ENCODE data around the gene ANK2.

ANK2 gene

DNA sequence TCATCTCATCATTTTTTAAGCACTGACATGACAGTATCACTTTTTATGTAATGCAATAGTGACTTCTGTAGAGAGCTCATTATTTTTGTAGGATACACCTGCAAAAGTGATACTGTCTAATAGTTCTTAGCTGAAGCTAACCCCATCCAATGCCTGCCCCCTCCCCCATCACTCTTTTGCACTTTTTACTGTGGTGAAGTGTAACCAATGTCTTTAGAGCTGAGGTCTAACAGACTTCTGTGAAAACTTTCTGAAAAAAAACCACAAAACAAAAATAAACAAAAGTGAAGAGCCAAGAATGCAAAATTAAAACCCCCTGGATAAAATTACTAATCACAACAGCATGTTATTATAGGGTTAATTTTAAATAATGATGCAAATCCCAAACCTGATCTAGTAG lies 301.1 kb downstream of the ANK2 start:
- Histone ChIP-seq H3K79me2 (ENCODE audit: insufficient read depth, low read length) (no peaks in the 10 kb centered on the region), H2AFZ (ENCODE audit: low read length) (no peak overlapping the region), H3K4me3 (ENCODE audit: low read length, poor library complexity, severe bottlenecking) (peak overlapping the region; percentile 68), H3K9ac (ENCODE audit: low read depth, low read length, poor library complexity, severe bottlenecking) (peak overlapping the region; percentile 42), H3K9me2 (replicated peaks; ENCODE audit: low read depth, low read length) (no peaks in the 10 kb centered on the region), H3K9me3 (ENCODE audit: insufficient read depth, low read depth, low read length) (no peaks in the 10 kb centered on the region), H3K27me3 (ENCODE audit: insufficient read depth, low read length, poor library complexity, severe bottlenecking) (no peaks in the 10 kb centered on the region), H3K4me1 (ENCODE audit: insufficient read depth, low read length, poor library complexity, severe bottlenecking) (peaks cover 75% of the 10 kb centered on the region), H3F3A (ENCODE audit: low read depth) (peaks cover 6% of the 10 kb centered on the region; the same call in 1 of the 2 replicates), H4K20me1 (ENCODE audit: insufficient read depth, low read length, poor library complexity, severe bottlenecking) (no peaks in the 10 kb centered on the region), H3K36me3 (ENCODE audit: insufficient read depth, low read length) (no peaks in the 10 kb centered on the region), H3K4me2 (ENCODE audit: low read depth, low read length, poor library complexity, severe bottlenecking) (peak overlapping the region; percentile 80)
- TF ChIP-seq EZH2phosphoT487 (IDR thresholded peaks at IDR 0.05; ENCODE audit: borderline replicate concordance): no peak
- TF ChIP-seq, protein P1, sequence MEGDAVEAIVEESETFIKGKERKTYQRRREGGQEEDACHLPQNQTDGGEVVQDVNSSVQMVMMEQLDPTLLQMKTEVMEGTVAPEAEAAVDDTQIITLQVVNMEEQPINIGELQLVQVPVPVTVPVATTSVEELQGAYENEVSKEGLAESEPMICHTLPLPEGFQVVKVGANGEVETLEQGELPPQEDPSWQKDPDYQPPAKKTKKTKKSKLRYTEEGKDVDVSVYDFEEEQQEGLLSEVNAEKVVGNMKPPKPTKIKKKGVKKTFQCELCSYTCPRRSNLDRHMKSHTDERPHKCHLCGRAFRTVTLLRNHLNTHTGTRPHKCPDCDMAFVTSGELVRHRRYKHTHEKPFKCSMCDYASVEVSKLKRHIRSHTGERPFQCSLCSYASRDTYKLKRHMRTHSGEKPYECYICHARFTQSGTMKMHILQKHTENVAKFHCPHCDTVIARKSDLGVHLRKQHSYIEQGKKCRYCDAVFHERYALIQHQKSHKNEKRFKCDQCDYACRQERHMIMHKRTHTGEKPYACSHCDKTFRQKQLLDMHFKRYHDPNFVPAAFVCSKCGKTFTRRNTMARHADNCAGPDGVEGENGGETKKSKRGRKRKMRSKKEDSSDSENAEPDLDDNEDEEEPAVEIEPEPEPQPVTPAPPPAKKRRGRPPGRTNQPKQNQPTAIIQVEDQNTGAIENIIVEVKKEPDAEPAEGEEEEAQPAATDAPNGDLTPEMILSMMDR (conservative IDR thresholded peaks at IDR 0.05; ENCODE audit: low read length): no peak

DNA sequence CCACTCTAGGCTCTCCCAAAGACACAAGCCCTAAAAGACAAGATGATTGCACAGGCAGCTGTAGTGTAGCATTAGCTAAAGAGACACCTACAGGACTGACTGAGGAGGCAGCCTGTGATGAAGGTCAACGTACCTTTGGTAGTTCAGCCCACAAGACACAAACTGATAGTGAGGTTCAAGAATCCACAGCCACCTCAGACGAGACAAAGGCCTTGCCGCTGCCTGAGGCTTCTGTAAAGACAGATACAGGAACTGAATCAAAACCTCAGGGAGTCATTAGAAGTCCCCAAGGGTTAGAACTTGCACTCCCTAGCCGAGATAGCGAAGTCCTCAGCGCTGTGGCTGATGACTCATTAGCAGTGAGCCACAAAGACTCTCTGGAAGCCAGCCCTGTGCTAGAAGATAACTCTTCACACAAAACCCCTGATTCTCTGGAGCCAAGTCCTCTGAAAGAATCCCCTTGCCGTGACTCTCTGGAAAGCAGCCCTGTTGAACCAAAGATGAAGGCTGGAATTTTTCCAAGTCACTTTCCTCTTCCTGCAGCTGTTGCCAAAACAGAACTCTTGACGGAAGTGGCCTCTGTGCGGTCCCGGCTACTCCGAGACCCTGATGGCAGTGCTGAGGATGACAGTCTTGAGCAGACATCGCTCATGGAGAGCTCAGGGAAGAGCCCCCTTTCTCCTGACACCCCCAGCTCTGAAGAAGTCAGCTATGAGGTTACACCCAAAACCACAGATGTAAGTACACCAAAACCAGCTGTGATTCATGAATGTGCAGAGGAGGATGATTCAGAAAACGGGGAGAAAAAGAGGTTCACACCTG lies 306.3 kb downstream of the ANK2 start:
- Histone ChIP-seq H3K9me3 (ENCODE audit: insufficient read depth, low read depth, low read length) (peaks cover 9% of the 10 kb centered on the region), H3K9ac (ENCODE audit: low read depth, low read length, poor library complexity, severe bottlenecking) (peak overlapping the region; percentile 51), H3K4me3 (ENCODE audit: low read length, poor library complexity, severe bottlenecking) (peak overlapping the region; percentile 55), H3K79me2 (ENCODE audit: insufficient read depth, low read length) (no peaks in the 10 kb centered on the region), H3K9me2 (replicated peaks; ENCODE audit: low read depth, low read length) (no peaks in the 10 kb centered on the region), H3K36me3 (ENCODE audit: insufficient read depth, low read length) (no peaks in the 10 kb centered on the region), H2AFZ (ENCODE audit: low read length) (no peak overlapping the region), H4K20me1 (ENCODE audit: insufficient read depth, low read length, poor library complexity, severe bottlenecking) (no peaks in the 10 kb centered on the region), H3K27me3 (ENCODE audit: insufficient read depth, low read length, poor library complexity, severe bottlenecking) (no peaks in the 10 kb centered on the region), H3F3A (ENCODE audit: low read depth) (peaks cover 16% of the 10 kb centered on the region), H3K4me2 (ENCODE audit: low read depth, low read length, poor library complexity, severe bottlenecking) (peak overlapping the region; percentile 68), H3K4me1 (ENCODE audit: insufficient read depth, low read length, poor library complexity, severe bottlenecking) (peaks cover 56% of the 10 kb centered on the region)
- TF ChIP-seq, protein P1 (conservative IDR thresholded peaks at IDR 0.05; ENCODE audit: low read length): peak; percentile 65
- TF ChIP-seq EZH2phosphoT487 (IDR thresholded peaks at IDR 0.05; ENCODE audit: borderline replicate concordance): peak; percentile 93

DNA sequence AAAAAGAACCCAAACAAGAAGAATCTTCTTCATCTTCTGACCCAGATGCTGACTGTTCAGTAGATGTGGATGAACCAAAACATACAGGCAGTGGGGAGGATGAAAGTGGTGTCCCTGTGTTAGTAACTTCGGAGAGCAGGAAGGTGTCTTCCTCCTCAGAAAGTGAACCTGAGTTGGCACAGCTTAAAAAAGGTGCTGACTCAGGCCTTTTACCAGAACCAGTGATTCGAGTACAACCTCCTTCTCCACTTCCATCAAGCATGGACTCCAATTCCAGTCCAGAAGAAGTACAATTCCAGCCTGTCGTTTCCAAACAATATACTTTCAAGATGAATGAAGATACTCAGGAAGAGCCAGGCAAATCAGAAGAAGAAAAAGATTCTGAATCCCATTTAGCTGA lies 307.0 kb downstream of the ANK2 start:
- Histone ChIP-seq H3K4me2 (ENCODE audit: low read depth, low read length, poor library complexity, severe bottlenecking) (peak overlapping the region; percentile 68), H3K9ac (ENCODE audit: low read depth, low read length, poor library complexity, severe bottlenecking) (no peak overlapping the region), H3K27me3 (ENCODE audit: insufficient read depth, low read length, poor library complexity, severe bottlenecking) (no peaks in the 10 kb centered on the region), H3F3A (ENCODE audit: low read depth) (peaks cover 16% of the 10 kb centered on the region), H2AFZ (ENCODE audit: low read length) (no peak overlapping the region), H3K36me3 (ENCODE audit: insufficient read depth, low read length) (no peaks in the 10 kb centered on the region), H3K9me3 (ENCODE audit: insufficient read depth, low read depth, low read length) (peaks cover 9% of the 10 kb centered on the region), H3K79me2 (ENCODE audit: insufficient read depth, low read length) (no peaks in the 10 kb centered on the region), H3K4me3 (ENCODE audit: low read length, poor library complexity, severe bottlenecking) (peak overlapping the region; percentile 55), H4K20me1 (ENCODE audit: insufficient read depth, low read length, poor library complexity, severe bottlenecking) (no peaks in the 10 kb centered on the region), H3K4me1 (ENCODE audit: insufficient read depth, low read length, poor library complexity, severe bottlenecking) (peaks cover 50% of the 10 kb centered on the region), H3K9me2 (replicated peaks; ENCODE audit: low read depth, low read length) (no peaks in the 10 kb centered on the region)
- TF ChIP-seq EZH2phosphoT487 (IDR thresholded peaks at IDR 0.05; ENCODE audit: borderline replicate concordance): no peak
- TF ChIP-seq, protein P1 (conservative IDR thresholded peaks at IDR 0.05; ENCODE audit: low read length): no peak

All from Loucy (cell line).